Erythroblast (primary cell): ENCODE data around the gene PAQR3.

Source experiments
- GATA1 ChIP-seq: IDR thresholded peaks from 2 replicates; pipeline ENCODE4 v1.6.1; 2011; ENCODE audit warnings: low read depth, mild to moderate bottlenecking, control low read depth, low read length, moderate library complexity
- POLR2A ChIP-seq: IDR thresholded peaks from 2 replicates; pipeline ENCODE4 v1.6.1; 2011; ENCODE audit warnings: mild to moderate bottlenecking, low read length

- TF ChIP-seq POLR2A (no peak), GATA1 (no peak)
Measured at GRCh38 chr4:78870056-78870455, 69.2 kb downstream of the PAQR3 start.
